Large intestine (tissue), 3 donors: Measurements from ENCODE around the gene STK10. TPM values are rescaled to one million over a fixed set of nuclear protein-coding genes. Genes with fewer than 3 reads are reported as not detected.

Experiments used
- DNase-seq, 2 donors: peaks; one replicate each; pipeline versions ENCODE4 v3.0.0 to v3.0.0-alpha.2; 2013
- H3K27ac ChIP-seq: one replicate; pipeline ENCODE4 v1.5.1; 2013; ENCODE audit warnings: low read length
- H3K27me3 ChIP-seq: 2 replicates; pipeline ENCODE4 v1.6.1; 2013; ENCODE audit warnings: low read length; ENCODE audit not compliant: control insufficient read depth, insufficient read depth
- H3K36me3 ChIP-seq: 2 replicates; pipeline ENCODE4 v1.6.1; 2013; ENCODE audit warnings: low read length; ENCODE audit not compliant: control insufficient read depth, insufficient read depth
- H3K4me1 ChIP-seq: one replicate; pipeline ENCODE4 v1.6.1; 2013; ENCODE audit warnings: low read length; ENCODE audit not compliant: control insufficient read depth, insufficient read depth
- H3K4me3 ChIP-seq: one replicate; pipeline ENCODE4 v1.5.1; 2013; ENCODE audit warnings: low read length
- H3K9me3 ChIP-seq: one replicate; pipeline ENCODE4 v1.6.1; 2013; ENCODE audit warnings: mild to moderate bottlenecking, low read depth, low read length, moderate library complexity; ENCODE audit not compliant: control insufficient read depth
- WGBS: methylation state at CpG from one replicate; pipeline ENCODE4 v1.1.5; 2013; ENCODE audit warnings: low lambda C conversion rate; ENCODE audit not compliant: insufficient coverage; 5-methylcytosine and 5-hydroxymethylcytosine counted together
- polyA plus RNA-seq: library from polyadenylated mRNA; unstranded; fragments of 120-200 nt; gene quantifications from one replicate; pipeline ENCODE4 v1.2.1, GENCODE V29; 2013

The STK10 gene
- polyA plus RNA-seq, 1 donor, result 10.6 TPM

DNA sequence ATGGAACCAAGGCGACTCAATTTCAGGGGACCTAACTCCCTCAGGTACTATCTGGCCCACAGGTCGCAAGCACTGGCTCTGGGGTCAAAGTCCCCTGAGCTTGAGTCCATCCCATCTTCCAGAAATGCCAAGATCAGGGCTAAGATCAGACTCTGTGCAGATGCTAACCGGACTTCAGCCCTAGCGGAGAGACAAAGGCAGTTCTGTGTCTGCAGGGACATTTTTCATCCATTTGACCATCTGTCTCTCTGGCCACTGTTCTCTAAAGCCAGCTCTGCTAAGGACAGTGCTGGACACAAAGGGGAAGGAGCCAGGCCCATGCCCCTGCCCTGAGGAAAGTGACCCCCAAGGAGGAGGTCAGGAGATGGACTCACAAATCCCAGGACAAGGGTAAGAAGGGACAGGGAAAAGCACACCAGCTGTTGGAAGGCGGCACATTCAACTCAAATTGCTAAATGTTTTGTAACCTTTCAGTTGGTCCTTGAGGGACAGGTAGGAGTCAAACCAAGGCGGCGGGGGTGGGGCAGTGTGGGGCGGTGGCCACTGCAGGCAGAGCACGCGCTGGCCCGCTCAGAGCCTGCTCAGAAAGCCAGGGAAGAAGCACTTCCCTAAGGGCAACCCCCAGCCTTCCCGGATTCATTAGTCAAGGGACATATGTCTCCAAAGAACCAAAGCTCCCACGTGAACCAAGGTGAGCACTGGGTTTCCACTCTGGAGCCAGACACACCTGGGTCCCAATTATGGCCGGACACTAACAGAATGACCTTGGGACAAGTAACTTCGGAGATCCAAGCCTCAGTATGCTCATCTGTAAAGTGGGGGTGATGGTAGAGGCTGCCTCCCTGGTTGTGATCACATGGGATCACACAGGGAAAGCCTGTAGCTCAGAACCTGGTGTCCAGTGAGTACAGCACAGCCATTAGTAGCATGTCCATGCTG is 42.8 kb downstream of the STK10 start:
- WGBS, result no CpG with 5 or more reads among the region's 15 CpGs
- peak overlapping the region; percentile 11 for H3K27ac ChIP-seq

DNA sequence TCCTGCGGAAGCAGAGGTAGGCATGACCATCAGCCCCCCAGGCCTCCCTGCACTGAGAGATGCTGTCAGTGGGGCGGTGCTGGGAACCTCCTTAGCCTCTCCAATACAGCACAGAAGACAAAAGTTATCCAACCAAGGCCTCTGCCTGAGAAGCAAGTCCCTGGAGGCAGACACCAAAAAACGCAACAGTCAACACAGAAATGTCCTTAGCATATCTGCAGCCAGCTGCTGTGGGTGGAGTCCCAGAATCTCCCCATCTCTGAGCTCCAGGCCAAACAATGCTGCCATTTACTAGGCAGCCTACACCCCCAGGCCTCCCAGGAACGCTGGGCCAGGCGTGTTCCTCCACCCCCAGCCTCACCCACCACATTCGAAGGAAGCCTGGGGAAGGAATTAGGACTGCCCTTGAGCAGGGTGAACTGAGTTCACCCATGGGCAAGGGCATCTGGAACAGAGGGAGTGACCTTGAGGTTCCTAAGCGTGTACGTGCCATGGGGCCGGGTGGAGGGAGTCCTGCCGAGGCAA is 43.7 kb downstream of the STK10 start:
- peak in 1 of 2 donors; percentile 52 for DNase-seq
- no peaks in the 10 kb centered on the region for H3K9me3 ChIP-seq
- no peak overlapping the region for H3K4me3 ChIP-seq
- H3K27me3 ChIP-seq, result no peaks in the 10 kb centered on the region
- H3K27ac ChIP-seq, result no peak overlapping the region
- peaks cover 24% of the 10 kb centered on the region for H3K4me1 ChIP-seq
- peaks cover 5% of the 10 kb centered on the region for H3K36me3 ChIP-seq
- WGBS, result no CpG with 5 or more reads among the region's 10 CpGs

More for the DNA sequence above, 42.8 kb downstream of the STK10 start:
- Histone ChIP-seq H3K4me3 (no peak overlapping the region), H3K27me3 (no peaks in the 10 kb centered on the region), H3K4me1 (peaks cover 24% of the 10 kb centered on the region), H3K9me3 (no peaks in the 10 kb centered on the region), H3K36me3 (peaks cover 5% of the 10 kb centered on the region)
- DNase-seq, result no peak

- WGBS, result 100% methylated on average over 1 of the region's 6 CpGs
- peaks cover 5% of the 10 kb centered on the region for H3K36me3 ChIP-seq
- no peaks in the 10 kb centered on the region for H3K9me3 ChIP-seq
- H3K4me1 ChIP-seq, result peaks cover 24% of the 10 kb centered on the region
- H3K27ac ChIP-seq, result no peak overlapping the region
- H3K4me3 ChIP-seq, result no peak overlapping the region
- H3K27me3 ChIP-seq, result no peaks in the 10 kb centered on the region
- DNase-seq, result no peak
Observed at GRCh38 chr5:172143875-172144274, 44.1 kb downstream of the STK10 start.

- Histone ChIP-seq H3K27ac (no peak overlapping the region), H3K4me1 (peaks cover 24% of the 10 kb centered on the region), H3K9me3 (no peaks in the 10 kb centered on the region), H3K4me3 (no peak overlapping the region), H3K36me3 (no peaks in the 10 kb centered on the region), H3K27me3 (no peaks in the 10 kb centered on the region)
- WGBS, result no CpG with 5 or more reads among the region's 5 CpGs
- peak in 1 of 2 donors; percentile 56 for DNase-seq
Observed at GRCh38 chr5:172142709-172143215, 45.3 kb downstream of the STK10 start.

GRCh38 chr5:172141949-172142319 is 46.1 kb downstream of the STK10 start:
- no peaks in the 10 kb centered on the region for H3K27me3 ChIP-seq
- H3K9me3 ChIP-seq, result no peaks in the 10 kb centered on the region
- no peaks in the 10 kb centered on the region for H3K36me3 ChIP-seq
- H3K27ac ChIP-seq, result peak overlapping the region; percentile 41
- no CpG with 5 or more reads among the region's 5 CpGs for WGBS
- H3K4me3 ChIP-seq, result no peak overlapping the region
- peaks cover 24% of the 10 kb centered on the region for H3K4me1 ChIP-seq
- DNase-seq, result peak in 1 of 2 donors; percentile 42

GRCh38 chr5:172140866-172141265 is 47.2 kb downstream of the STK10 start:
- Histone ChIP-seq H3K4me1 (peaks cover 19% of the 10 kb centered on the region), H3K36me3 (no peaks in the 10 kb centered on the region), H3K27me3 (no peaks in the 10 kb centered on the region), H3K9me3 (no peaks in the 10 kb centered on the region), H3K4me3 (no peak overlapping the region), H3K27ac (no peak overlapping the region)
- DNase-seq, result no peak
- WGBS, result 92% methylated on average over 2 of the region's 6 CpGs

DNA sequence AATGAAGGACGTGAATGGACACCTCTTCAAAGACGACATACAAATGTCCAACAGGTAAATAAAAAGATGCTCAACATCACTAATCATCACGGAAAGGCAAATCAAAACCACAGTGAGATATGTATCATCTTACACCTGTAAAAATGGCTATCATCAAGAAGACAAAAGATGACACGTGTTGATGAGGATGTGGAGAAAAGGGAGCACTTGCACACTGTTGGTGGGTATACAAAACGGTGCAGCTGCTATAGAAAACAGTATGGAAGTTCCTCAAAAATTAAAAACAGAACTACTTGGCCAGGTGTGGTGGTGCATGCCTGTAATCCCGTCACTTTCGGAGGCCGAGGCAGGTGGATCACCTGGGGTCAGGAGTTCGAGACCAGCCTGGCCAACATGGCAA is 47.9 kb downstream of the STK10 start:
- no peaks in the 10 kb centered on the region for H3K36me3 ChIP-seq
- H3K9me3 ChIP-seq, result no peaks in the 10 kb centered on the region
- H3K4me3 ChIP-seq, result no peak overlapping the region
- no peak overlapping the region for H3K27ac ChIP-seq
- H3K27me3 ChIP-seq, result no peaks in the 10 kb centered on the region
- DNase-seq, result no peak
- 93% methylated on average over 6 of the region's 9 CpGs for WGBS
- peaks cover 18% of the 10 kb centered on the region for H3K4me1 ChIP-seq

GRCh38 chr5:172137046-172137445 is 51.0 kb downstream of the STK10 start:
- peaks cover 2% of the 10 kb centered on the region for H3K36me3 ChIP-seq

DNA sequence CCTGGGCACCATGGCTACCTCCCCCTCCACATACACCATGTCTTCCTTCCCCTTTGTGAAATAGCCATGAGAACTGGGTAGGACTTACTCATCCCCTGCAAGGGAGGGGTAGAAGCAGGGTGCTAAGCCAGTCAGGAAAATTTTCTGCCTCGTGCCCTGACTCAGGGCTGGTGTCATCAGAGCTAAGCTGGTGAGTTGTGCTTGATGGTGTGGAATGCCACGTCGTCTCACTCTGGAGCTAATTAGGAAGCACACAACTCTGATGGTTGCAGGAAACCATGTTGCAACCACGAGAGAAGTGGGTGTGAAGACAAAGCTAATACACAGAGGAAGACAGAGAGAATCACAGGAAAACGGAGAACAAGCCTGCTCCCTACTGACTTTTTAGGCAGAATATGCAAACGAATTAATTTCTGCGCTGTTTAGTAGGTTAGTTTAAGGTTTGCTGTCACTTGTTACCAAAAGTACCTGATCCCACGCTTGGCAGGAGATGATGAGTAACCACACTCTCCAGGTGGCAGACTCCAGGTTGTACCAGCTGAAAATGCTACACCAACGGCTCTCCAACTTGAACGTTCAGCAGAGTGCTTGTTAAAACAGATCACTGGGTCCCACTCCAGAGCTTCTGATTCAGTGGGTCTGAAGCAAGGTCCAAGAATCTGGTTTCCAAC is 54.5 kb downstream of the STK10 start:
- Histone ChIP-seq H3K9me3 (no peaks in the 10 kb centered on the region), H3K27ac (no peak overlapping the region), H3K4me3 (no peak overlapping the region), H3K4me1 (no peaks in the 10 kb centered on the region), H3K36me3 (peaks cover 2% of the 10 kb centered on the region), H3K27me3 (no peaks in the 10 kb centered on the region)
- no peak for DNase-seq
- no CpG with 5 or more reads among the region's 10 CpGs for WGBS

More at GRCh38 chr5:172137046-172137445, 51.0 kb downstream of the STK10 start:
- no peak for DNase-seq
- 100% methylated on average over 1 of the region's 3 CpGs for WGBS
- Histone ChIP-seq H3K27me3 (no peaks in the 10 kb centered on the region), H3K9me3 (no peaks in the 10 kb centered on the region), H3K27ac (no peak overlapping the region), H3K4me3 (no peak overlapping the region), H3K4me1 (no peaks in the 10 kb centered on the region)

- Histone ChIP-seq H3K9me3 (no peaks in the 10 kb centered on the region), H3K27me3 (no peaks in the 10 kb centered on the region), H3K36me3 (peaks cover 3% of the 10 kb centered on the region), H3K27ac (no peak overlapping the region), H3K4me1 (no peaks in the 10 kb centered on the region), H3K4me3 (no peak overlapping the region)
- no peak for DNase-seq
- no CpG with 5 or more reads among the region's 2 CpGs for WGBS
Observed at GRCh38 chr5:172131690-172132089, 56.3 kb downstream of the STK10 start.
